Fibroblast of lung (primary cell): Measurements from ENCODE around the gene CAMKK1. TPM values are rescaled to one million over a fixed set of nuclear protein-coding genes. Genes with fewer than 3 reads are reported as not detected.

ENCODE experiments used
- DNase-seq, 2 donors: peaks; one replicate each; pipeline versions ENCODE4 v3.0.0 to v3.0.0-alpha.2; 2010; ENCODE audit warnings: low read depth in 2 of 2
- H2AFZ ChIP-seq: 2 replicates; pipeline ENCODE4 v1.5.1; 2012; ENCODE audit warnings: low read length, control low read depth, inconsistent platforms
- H3K27ac ChIP-seq: 2 replicates; pipeline ENCODE4 v1.5.1; 2011; ENCODE audit warnings: low read length, control low read depth; ENCODE audit not compliant: insufficient read depth
- H3K27me3 ChIP-seq: 2 replicates; pipeline ENCODE4 v1.5.1; 2011; ENCODE audit warnings: mild to moderate bottlenecking, low read length; ENCODE audit not compliant: control insufficient read depth, insufficient read depth
- H3K36me3 ChIP-seq: 2 replicates; pipeline ENCODE4 v1.5.1; 2011; ENCODE audit warnings: low read length; ENCODE audit not compliant: control insufficient read depth, insufficient read depth
- H3K4me1 ChIP-seq: 2 replicates; pipeline ENCODE4 v1.5.1; 2011; ENCODE audit warnings: low read length; ENCODE audit not compliant: control insufficient read depth, insufficient read depth; ENCODE audit errors: extremely low read depth
- H3K4me2 ChIP-seq: 2 replicates; pipeline ENCODE4 v1.5.1; 2011; ENCODE audit warnings: low read length, control low read depth; ENCODE audit not compliant: insufficient read depth; ENCODE audit errors: extremely low read depth
- H3K4me3 ChIP-seq, 4 experiments: fragments of 200-600 bp in 1 of 4; sonication (generic) in 1 of 4; replicated peaks in 1 of 4; 2 replicates each; pipeline ENCODE4 v1.5.1; 2011 to 2016; ENCODE audit warnings: low read length in 4 of 4, low read depth in 3 of 4, mild to moderate bottlenecking in 3 of 4, control low read depth in 2 of 4, inconsistent platforms in 1 of 4, mixed read lengths in 1 of 4; ENCODE audit not compliant: insufficient read depth in 1 of 4; ENCODE audit errors: control extremely low read depth in 1 of 4
- H3K79me2 ChIP-seq: 2 replicates; pipeline ENCODE4 v1.5.1; 2012; ENCODE audit warnings: mild to moderate bottlenecking, low read length, inconsistent platforms; ENCODE audit not compliant: control insufficient read depth, insufficient read depth
- H3K9ac ChIP-seq: 2 replicates; pipeline ENCODE4 v1.5.1; 2011; ENCODE audit warnings: mild to moderate bottlenecking, low read length, control low read depth; ENCODE audit not compliant: insufficient read depth
- H3K9me3 ChIP-seq: 2 replicates; pipeline ENCODE4 v1.5.1; 2012; ENCODE audit warnings: low read depth, low read length; ENCODE audit not compliant: control insufficient read depth, insufficient read depth
- H4K20me1 ChIP-seq: 2 replicates; pipeline ENCODE4 v1.5.1; 2011; ENCODE audit warnings: low read length; ENCODE audit not compliant: control insufficient read depth, insufficient read depth; ENCODE audit errors: extremely low read depth
- CTCF ChIP-seq, 2 donors: IDR thresholded peaks in 1 of 2; conservative IDR thresholded peaks in 1 of 2; 1 replicate in 1 of 2; 2 replicates in 1 of 2; pipeline ENCODE4 v1.5.1; 2011 to 2012; ENCODE audit warnings: low read length in 2 of 2, control low read depth in 1 of 2, inconsistent platforms in 1 of 2, low read depth in 1 of 2, mild to moderate bottlenecking in 1 of 2
- EZH2 ChIP-seq: IDR thresholded peaks from 2 replicates; pipeline ENCODE4 v1.5.1; 2012; ENCODE audit warnings: low read length, control low read depth, mild to moderate bottlenecking; ENCODE audit errors: missing control alignments
- polyA plus RNA-seq, 2 donors: library from polyadenylated mRNA; depleted of rRNA in 1 of 2; stranded (reverse) in 1 of 2; unstranded in 1 of 2; fragments of >200 nt; gene quantifications; 2 replicates each; pipeline ENCODE4 v1.2.1, GENCODE V29; 2011 to 2012; ENCODE audit warnings: missing spikeins in 1 of 2
- total RNA-seq: library from RNA; depleted of rRNA; stranded (reverse); fragments of >200 nt; gene quantifications from 2 replicates; pipeline ENCODE4 v1.2.1, GENCODE V29; 2014

The CAMKK1 gene
- total and polyA plus RNA-seq, 2 donors (not counting 1 experiment from before 2014, with no cell fraction given) = 0.41 to 2.5 TPM

GRCh38 chr17:3894911-3895343 lies 2.1 kb upstream of the CAMKK1 start:
- Histone ChIP-seq H3K4me1 (peaks cover 5% of the 10 kb centered on the region), H2AFZ (no peak overlapping the region), H4K20me1 (no peaks in the 10 kb centered on the region), H3K9me3 (no peaks in the 10 kb centered on the region), H3K9ac (no peak overlapping the region), H3K79me2 (no peaks in the 10 kb centered on the region), H3K27me3 (no peaks in the 10 kb centered on the region), H3K4me3 (no peak overlapping the region), H3K27ac (no peak overlapping the region), H3K4me2 (no peak overlapping the region), H3K36me3 (no peaks in the 10 kb centered on the region)
- no peak for TF ChIP-seq EZH2
- TF ChIP-seq CTCF (conservative IDR thresholded peaks at IDR 0.05 in 1 of 2, IDR thresholded peaks at IDR 0.05 in 1 of 2; ENCODE audit: low read depth in 1 of 2, low read length in 2 of 2) = no peak
- peak in 1 of 2 donors; percentile 26 for DNase-seq

- no peak overlapping the region for H2AFZ ChIP-seq
- no peak overlapping the region for H3K27ac ChIP-seq
- H3K36me3 ChIP-seq = no peaks in the 10 kb centered on the region
- no peak overlapping the region for H3K9ac ChIP-seq
- no peaks in the 10 kb centered on the region for H3K27me3 ChIP-seq
- no peak overlapping the region for H3K4me3 ChIP-seq
- no peak for TF ChIP-seq CTCF (conservative IDR thresholded peaks at IDR 0.05 in 1 of 2, IDR thresholded peaks at IDR 0.05 in 1 of 2; ENCODE audit: low read depth in 1 of 2, low read length in 2 of 2)
- no peak for TF ChIP-seq EZH2
- H4K20me1 ChIP-seq = no peaks in the 10 kb centered on the region
- H3K79me2 ChIP-seq = no peaks in the 10 kb centered on the region
- H3K4me2 ChIP-seq = no peak overlapping the region
- DNase-seq = no peak
- H3K9me3 ChIP-seq = no peaks in the 10 kb centered on the region
- peaks cover 5% of the 10 kb centered on the region for H3K4me1 ChIP-seq
These were observed 1.3 kb upstream of the CAMKK1 start for GRCh38 chr17:3894188-3894587.

GRCh38 chr17:3893720-3894116 lies 865 bp upstream of the CAMKK1 start:
- no peak overlapping the region for H3K9ac ChIP-seq
- no peak overlapping the region for H3K27ac ChIP-seq
- no peaks in the 10 kb centered on the region for H4K20me1 ChIP-seq
- peaks cover 5% of the 10 kb centered on the region for H3K4me1 ChIP-seq
- no peak for DNase-seq
- H3K79me2 ChIP-seq = no peaks in the 10 kb centered on the region
- TF ChIP-seq CTCF (conservative IDR thresholded peaks at IDR 0.05 in 1 of 2, IDR thresholded peaks at IDR 0.05 in 1 of 2; ENCODE audit: low read depth in 1 of 2, low read length in 2 of 2) (no peak), EZH2 (no peak)
- no peak overlapping the region for H3K4me2 ChIP-seq
- no peak overlapping the region for H3K4me3 ChIP-seq
- no peaks in the 10 kb centered on the region for H3K9me3 ChIP-seq
- no peaks in the 10 kb centered on the region for H3K36me3 ChIP-seq
- peak overlapping the region; percentile 38 for H2AFZ ChIP-seq
- H3K27me3 ChIP-seq = no peaks in the 10 kb centered on the region
